HG03520 (cell line): ENCODE measurements around the gene AKR1E2.

ENCODE experiments used
- ATAC-seq: cut with Tn5 transposase; IDR thresholded peaks from one replicate; pipeline ENCODE4 v1.9.1; 2021; ENCODE audit warnings: mild to moderate bottlenecking, moderate library complexity; ENCODE audit not compliant: unreplicated experiment

The AKR1E2 gene

DNA sequence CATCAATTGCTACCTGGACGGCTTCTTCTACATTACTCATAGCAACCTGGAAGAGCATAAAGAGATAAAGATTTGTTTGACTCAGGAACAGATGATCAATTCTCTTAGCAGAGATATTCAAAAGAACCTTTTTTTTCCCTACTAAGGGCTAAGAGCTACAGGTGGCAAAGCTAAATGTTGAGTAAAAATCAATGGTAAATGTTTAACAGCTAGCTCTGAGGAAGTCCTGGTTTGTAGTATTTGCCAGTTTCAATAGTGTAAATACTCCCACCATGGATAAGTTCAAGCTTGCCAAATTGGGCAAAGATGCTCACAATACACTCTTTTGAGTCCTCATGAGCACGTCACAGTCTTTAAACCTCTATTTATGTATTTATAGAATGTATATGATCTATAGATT is 64.0 kb downstream of the AKR1E2 start:
- ATAC-seq: no peak

- no peak for ATAC-seq
Measured at GRCh38 chr10:4892681-4893080, 66.7 kb downstream of the AKR1E2 start.

GRCh38 chr10:4894335-4894734 is 68.3 kb downstream of the AKR1E2 start:
- no peak for ATAC-seq
